ENCODE measurements around the gene FOXK1.

Gene FOXK1

DNA sequence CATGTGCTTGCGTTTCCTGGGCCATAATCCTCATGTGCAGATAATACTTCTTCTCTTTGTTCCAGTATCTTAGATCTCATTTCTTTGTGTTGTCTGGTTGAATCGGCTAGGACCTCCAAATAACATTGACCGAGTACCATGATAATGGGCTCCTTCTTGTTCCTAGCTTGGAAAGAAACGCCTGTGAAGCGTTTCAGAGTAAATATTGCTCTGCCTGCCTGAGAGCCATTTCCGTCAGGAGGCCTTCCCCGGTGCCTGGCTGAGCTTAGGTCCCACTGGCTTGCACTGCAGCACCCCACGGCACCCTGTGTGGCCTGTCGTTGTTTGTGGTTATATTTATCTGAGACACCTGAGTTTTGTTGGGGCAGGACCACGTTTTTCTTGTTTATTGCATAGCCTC, 17.7 kb downstream of the FOXK1 start:
- no peak for DNase-seq

- peak; percentile 18 for DNase-seq
Observed at GRCh38 chr7:4700577-4701235, 18.6 kb downstream of the FOXK1 start.

DNA sequence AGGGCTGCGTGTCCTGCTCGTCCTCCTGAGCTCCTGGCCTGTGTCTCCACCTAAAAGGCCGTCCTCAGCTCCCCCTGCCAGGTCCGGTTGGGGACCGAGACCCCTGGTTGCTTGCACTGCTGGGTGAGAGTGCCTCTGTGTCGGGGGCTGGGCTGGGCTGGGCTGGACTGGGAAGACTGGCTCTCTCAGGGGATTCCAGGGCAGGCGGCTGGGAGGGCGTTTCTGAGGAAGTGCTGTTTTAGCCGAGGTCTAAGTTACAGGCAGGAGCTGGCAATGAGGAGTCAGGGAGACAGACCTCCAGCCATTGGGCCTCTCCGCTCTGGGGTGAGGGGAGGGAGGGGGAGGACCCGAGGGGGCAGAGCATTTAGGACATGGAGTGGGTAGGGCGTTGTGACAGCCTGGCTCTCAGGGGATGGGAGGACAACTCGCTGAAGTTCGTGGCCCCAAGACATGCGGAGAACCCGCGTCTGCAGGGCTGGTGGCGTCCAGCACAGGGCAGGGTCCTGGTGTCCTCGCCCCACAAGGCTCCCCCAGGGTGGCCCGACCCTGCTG, 20.9 kb downstream of the FOXK1 start:
- no peak for DNase-seq

GRCh38 chr7:4703532-4703931, 21.4 kb downstream of the FOXK1 start:
- DNase-seq: no peak

- no peak for DNase-seq
Observed at GRCh38 chr7:4706384-4707216, 24.5 kb downstream of the FOXK1 start.

- no peak for DNase-seq
Observed at GRCh38 chr7:4707217-4707741, 25.2 kb downstream of the FOXK1 start.

DNA sequence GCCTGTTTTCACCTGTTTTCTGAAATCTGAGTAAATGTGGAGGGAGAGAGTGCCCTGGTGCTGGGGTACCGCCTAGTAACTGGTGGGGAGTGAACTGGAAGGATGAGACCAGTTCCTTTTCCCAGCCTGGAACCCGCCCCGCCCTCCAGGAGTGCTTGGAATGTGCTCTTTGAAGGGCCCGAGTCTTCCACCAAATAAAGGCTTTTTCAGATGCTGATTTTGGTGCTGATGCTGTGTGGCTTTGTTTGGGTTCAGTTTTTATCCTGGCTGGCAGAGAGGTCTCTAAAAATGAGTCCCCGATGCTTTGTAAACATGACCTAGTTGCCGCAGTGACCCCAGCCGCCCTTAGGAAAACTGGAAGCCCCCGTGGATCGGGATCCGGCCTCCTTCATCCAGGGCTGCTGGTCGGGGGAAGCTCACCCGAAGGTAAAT, 25.9 kb downstream of the FOXK1 start:
- DNase-seq: no peak

GRCh38 chr7:4709187-4709586, 27.1 kb downstream of the FOXK1 start:
- DNase-seq: no peak

DNA sequence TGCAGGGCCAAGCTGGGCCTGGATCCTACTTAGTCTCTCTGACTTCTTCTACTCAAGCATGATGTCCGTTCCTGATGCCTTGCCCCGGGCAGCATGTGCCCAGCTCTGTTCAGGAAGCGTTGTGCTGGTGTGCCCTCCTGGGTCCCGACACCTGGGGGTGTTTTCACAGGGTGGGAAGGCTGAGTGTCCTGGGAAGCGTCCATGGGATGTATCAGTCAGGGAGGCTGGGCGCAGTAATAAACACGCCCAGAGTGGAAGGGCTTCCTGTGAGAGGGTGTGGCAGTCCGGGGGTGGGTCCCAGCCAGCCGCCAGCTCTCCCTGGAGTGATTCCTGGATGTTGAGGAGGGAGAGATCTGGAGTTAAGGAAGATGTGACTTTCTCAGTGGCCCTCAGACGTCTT, 29.0 kb downstream of the FOXK1 start:
- DNase-seq: no peak

DNA sequence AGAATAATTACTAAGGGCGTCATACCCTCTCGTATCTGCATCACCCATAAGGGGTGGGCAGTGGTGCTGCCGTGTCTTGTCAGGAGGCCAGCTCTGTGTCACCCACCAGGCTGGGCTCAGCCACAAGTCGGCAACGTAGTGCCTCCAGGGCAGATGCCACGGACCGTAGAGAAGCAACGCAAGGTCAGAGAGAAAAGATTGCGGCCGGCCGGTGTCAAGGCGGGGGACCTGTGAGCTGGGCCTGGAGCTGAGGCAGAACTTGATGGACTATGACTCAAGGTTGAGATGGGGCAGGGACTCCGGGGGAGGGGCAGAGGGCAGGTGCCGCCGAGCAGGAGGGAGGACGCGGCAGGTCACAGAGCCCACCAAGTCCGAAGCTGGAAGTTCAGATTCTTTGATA, 29.5 kb downstream of the FOXK1 start:
- DNase-seq: no peak

GRCh38 chr7:4712281-4713182, 30.4 kb downstream of the FOXK1 start:
- DNase-seq: peak; percentile 15

GRCh38 chr7:4713183-4713784, 31.2 kb downstream of the FOXK1 start:
- no peak for DNase-seq

GRCh38 chr7:4714161-4714700, 32.1 kb downstream of the FOXK1 start:
- no peak for DNase-seq

GRCh38 chr7:4714767-4715409, 32.8 kb downstream of the FOXK1 start:
- no peak for DNase-seq

GRCh38 chr7:4715410-4715776, 33.3 kb downstream of the FOXK1 start:
- no peak for DNase-seq

DNA sequence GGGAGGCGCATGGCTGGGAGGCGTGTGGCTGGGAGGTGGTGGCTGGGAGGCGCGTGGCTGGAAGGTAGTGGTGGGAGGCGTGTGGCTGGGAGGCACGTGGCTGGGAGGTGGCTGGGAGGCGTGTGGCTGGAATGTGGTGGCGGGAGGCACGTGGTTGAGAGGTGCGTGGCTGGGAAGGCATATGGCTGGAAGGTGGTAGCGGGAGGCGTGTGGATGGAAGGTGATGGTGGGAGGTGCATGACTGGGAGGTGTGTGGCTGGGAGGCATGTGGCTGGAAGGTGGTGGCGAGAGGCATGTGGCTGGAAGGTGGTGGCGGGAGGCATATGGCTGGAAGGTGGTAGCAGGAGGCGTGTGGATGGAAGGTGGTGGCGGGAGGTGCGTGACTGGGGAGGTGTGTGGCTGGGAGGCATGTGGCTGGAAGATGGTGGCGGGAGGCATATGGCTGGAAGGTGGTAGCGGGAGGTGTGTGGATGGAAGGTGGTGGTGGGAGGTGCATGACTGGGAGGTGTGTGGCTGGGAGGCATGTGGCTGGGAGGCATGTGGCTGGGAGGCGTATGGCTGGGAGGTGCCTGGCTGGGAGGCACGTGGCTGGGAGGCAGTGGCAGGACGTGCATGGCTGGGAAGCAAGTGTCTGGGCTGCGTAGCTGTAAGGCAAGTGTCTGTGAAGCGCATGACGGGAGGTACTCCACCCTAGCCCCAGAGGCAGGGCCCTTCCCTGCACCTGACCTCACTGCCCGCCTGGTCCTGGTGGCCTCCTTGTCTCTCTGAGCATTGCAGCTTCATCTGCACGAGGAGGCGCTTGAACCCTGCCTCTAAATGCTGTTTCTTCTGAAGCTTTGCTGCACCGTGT, 35.1 kb downstream of the FOXK1 start:
- no peak for DNase-seq

GRCh38 chr7:4718075-4718474, 36.0 kb downstream of the FOXK1 start:
- no peak for DNase-seq

DNA sequence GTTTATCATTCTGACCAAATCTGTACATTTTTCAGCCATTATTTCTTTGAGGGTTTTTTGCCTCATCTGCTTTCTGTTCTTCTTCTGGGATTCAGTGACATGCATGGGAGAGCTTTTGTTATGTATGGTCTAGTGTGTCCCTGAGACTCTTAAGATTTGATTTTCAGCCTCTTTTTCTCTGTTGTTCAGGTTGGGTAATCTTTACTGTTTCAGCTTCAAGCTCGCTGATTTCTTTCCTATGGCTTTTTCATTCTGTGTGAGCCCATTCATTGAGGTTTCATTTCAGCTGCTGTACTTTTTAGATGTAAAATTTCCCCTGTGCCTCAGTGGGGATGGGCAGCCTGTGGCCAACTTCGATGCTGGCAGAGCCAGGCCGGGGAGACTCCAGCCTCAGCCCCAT, 38.1 kb downstream of the FOXK1 start:
- no peak for DNase-seq

DNA sequence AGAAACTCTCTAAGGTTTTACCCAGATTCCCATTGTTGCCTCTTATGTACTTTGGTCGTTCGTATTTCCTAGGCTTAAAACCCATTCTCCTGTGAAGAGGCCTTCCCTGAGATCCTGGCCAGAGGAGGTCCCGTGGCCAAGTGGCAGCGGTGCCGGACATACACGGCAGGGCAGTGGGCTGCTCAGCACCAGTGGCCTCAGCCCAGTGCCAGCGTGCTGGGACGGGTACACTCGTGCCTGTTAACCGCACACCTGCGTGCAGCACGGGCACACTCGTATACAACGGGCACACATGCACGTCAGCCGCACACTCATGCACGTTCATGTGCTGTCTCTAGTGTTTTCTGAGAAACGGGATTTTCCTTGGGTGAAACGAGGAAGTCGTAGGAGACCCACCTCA, 40.2 kb downstream of the FOXK1 start:
- no peak for DNase-seq

DNA sequence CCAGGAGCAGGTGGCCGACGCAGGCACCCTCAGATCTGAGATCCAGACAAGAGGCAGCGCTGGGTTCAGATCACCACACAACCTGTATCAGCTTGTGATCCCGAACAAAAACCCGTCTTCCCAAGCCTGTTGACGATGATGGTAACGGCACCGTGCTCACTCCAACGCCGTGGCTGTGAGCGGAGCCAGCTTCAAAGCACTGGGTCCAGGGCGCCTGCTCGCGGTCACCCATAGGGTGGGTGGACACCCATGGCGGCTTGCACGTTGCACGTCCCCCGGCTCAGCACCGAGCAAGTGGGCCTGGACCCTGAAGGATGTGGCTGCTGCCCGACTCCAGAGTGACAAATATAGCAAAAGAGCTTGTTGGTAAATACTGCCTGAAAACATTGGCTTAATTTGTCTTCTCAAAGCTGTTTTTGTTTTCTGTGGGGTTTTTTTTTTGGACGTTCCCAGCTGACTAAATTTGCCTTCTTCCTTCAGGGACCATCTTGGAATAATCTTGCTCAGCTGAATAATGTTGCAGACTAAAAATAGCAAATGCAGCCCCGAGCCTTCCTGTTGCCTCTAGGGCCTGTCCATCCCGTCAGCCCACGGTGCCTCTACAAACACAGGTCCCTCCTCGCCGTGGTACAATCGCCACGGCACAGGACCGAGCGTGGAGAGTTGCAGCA, 41.0 kb downstream of the FOXK1 start:
- DNase-seq: no peak

Measured in activated CD4-positive, alpha-beta T cell treated with anti-CD3 and anti-CD28 coated beads, Interleukin-2, Interleukin-6, amounts not matched to agents 100 ng/mL and 50 ng/mL, durations not matched to agents 16 hours and 8 hours (primary cell).